C1 segment of cervical spinal cord (tissue), 14 donors: ENCODE results near the gene BICD1.

Source experiments
- DNase-seq, 14 donors: peaks; one replicate each; lab custom pipeline; 2025; lab: John Stamatoyannopoulos, UW

BICD1 gene

GRCh38 chr12:32277774-32278173 is 171.1 kb downstream of the BICD1 start:
- no peak for DNase-seq

GRCh38 chr12:32281098-32281497 is 174.5 kb downstream of the BICD1 start:
- DNase-seq = no peak

- DNase-seq = no peak
Measured at GRCh38 chr12:32284561-32284960, 177.9 kb downstream of the BICD1 start.

- DNase-seq = no peak
Measured at GRCh38 chr12:32285021-32285420, 178.4 kb downstream of the BICD1 start.

- no peak for DNase-seq
Measured at GRCh38 chr12:32285489-32285888, 178.8 kb downstream of the BICD1 start.

GRCh38 chr12:32290411-32290810 is 183.8 kb downstream of the BICD1 start:
- DNase-seq = no peak

GRCh38 chr12:32292151-32292550 is 185.5 kb downstream of the BICD1 start:
- no peak for DNase-seq

GRCh38 chr12:32293808-32294419 is 187.3 kb downstream of the BICD1 start:
- no peak for DNase-seq

GRCh38 chr12:32296567-32296966 is 189.9 kb downstream of the BICD1 start:
- DNase-seq = no peak

- no peak for DNase-seq
Measured at GRCh38 chr12:32298917-32299316, 192.3 kb downstream of the BICD1 start.

- DNase-seq = no peak
Measured at GRCh38 chr12:32301216-32301615, 194.6 kb downstream of the BICD1 start.

GRCh38 chr12:32302218-32303173 is 195.8 kb downstream of the BICD1 start:
- peak in 2 of 14 donors; percentile 5 to 7 for DNase-seq

GRCh38 chr12:32303174-32303549 is 196.5 kb downstream of the BICD1 start:
- DNase-seq = no peak

- DNase-seq = no peak
Measured at GRCh38 chr12:32305163-32305562, 198.5 kb downstream of the BICD1 start.

GRCh38 chr12:32307326-32307725 is 200.7 kb downstream of the BICD1 start:
- DNase-seq = no peak

- DNase-seq = no peak
Measured at GRCh38 chr12:32309811-32310736, 203.4 kb downstream of the BICD1 start.

- DNase-seq = peak in 1 of 14 donors; percentile 59
Measured at GRCh38 chr12:32312049-32312670, 205.5 kb downstream of the BICD1 start.

- DNase-seq = peak in 1 of 14 donors; percentile 86
Measured at GRCh38 chr12:32322354-32322753, 215.7 kb downstream of the BICD1 start.

- no peak for DNase-seq
Measured at GRCh38 chr12:32331133-32331532, 224.5 kb downstream of the BICD1 start.

GRCh38 chr12:32332446-32332845 is 225.8 kb downstream of the BICD1 start:
- no peak for DNase-seq

GRCh38 chr12:32334371-32334777 is 227.7 kb downstream of the BICD1 start:
- no peak for DNase-seq
